HG02981 (cell line): Measurements from ENCODE around the gene METTL26.
"Not testable (repeated sequence)": the region's sequence is repeated elsewhere in the genome, so short reads cannot be mapped to it uniquely, and the experiment has no call there.

Experiments used
- ATAC-seq: cut with Tn5 transposase; IDR thresholded peaks from one replicate; pipeline ENCODE4 v1.9.1; 2021; ENCODE audit warnings: mild to moderate bottlenecking, moderate library complexity; ENCODE audit not compliant: unreplicated experiment

Gene METTL26

GRCh38 chr16:603933-604332 lies 32.2 kb downstream of the METTL26 start:
- no peak for ATAC-seq

- ATAC-seq: no peak
Measured at GRCh38 chr16:600781-601180, 35.3 kb downstream of the METTL26 start.

GRCh38 chr16:598823-599739 lies 37.0 kb downstream of the METTL26 start:
- ATAC-seq: no peak

- not testable (repeated sequence) for ATAC-seq
Measured at GRCh38 chr16:597655-598054, 38.5 kb downstream of the METTL26 start.

- ATAC-seq: no peak
Measured at GRCh38 chr16:596736-597060, 39.4 kb downstream of the METTL26 start.

- ATAC-seq: no peak
Measured at GRCh38 chr16:595942-596735, 40.0 kb downstream of the METTL26 start.

GRCh38 chr16:595094-595528 lies 41.0 kb downstream of the METTL26 start:
- ATAC-seq: no peak

- no peak for ATAC-seq
Measured at GRCh38 chr16:593807-594206, 42.3 kb downstream of the METTL26 start.

- no peak for ATAC-seq
Measured at GRCh38 chr16:593406-593805, 42.7 kb downstream of the METTL26 start.

GRCh38 chr16:592518-593306 lies 43.4 kb downstream of the METTL26 start:
- no peak for ATAC-seq

GRCh38 chr16:591892-592517 lies 44.1 kb downstream of the METTL26 start:
- no peak for ATAC-seq

- no peak for ATAC-seq
Measured at GRCh38 chr16:591231-591630, 44.9 kb downstream of the METTL26 start.

- ATAC-seq: no peak
Measured at GRCh38 chr16:590815-591200, 45.3 kb downstream of the METTL26 start.

- ATAC-seq: no peak
Measured at GRCh38 chr16:590188-590814, 45.8 kb downstream of the METTL26 start.

- peak; percentile 72 for ATAC-seq
Measured at GRCh38 chr16:589658-590187, 46.4 kb downstream of the METTL26 start, which contains the start of gene RAB40C. Gene RAB40C (plus strand): TSS chr16:590066. CDS start chr16:590292, 226 bp downstream.

GRCh38 chr16:588889-589657 lies 47.0 kb downstream of the METTL26 start:
- ATAC-seq: peak; percentile 65

GRCh38 chr16:588639-588888 lies 47.5 kb downstream of the METTL26 start:
- ATAC-seq: peak; percentile 8

- no peak for ATAC-seq
Measured at GRCh38 chr16:586645-587590, 49.2 kb downstream of the METTL26 start.
